Measurements from ENCODE around the gene ME1. TPM values are rescaled to one million over a fixed set of nuclear protein-coding genes. Genes with fewer than 3 reads are reported as not detected.

ME1 gene
- total RNA-seq, 1 experiment from 2014 or later: 40.5 TPM

- BruUV-seq (replicated peaks): no TSS peak
- no peak for ATAC-seq
These were observed 183.4 kb downstream of the ME1 start for GRCh38 chr6:83247471-83247870.

DNA sequence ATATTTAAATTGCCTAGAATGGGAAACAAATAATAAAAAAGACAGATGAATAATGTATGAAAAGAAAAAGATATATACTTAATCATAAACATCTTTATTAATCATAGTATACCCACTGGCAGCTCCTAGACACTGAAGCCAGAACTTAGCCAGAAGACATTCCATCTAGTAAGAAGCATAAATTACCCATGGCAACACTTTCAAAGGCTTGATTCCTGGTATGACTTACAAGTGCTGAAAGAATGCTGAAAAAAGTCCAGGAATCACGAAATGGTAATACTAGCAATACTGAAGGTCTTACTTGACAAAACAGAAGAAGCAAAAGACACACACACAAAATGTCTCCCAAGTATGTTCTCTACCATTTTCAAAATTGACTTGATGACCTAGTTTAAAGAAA lies 199.7 kb downstream of the ME1 start:
- no peak for ATAC-seq
- no peak overlapping the region for H3K4me2 ChIP-seq (ENCODE audit: low read length)
- no peak overlapping the region for H3K27ac ChIP-seq (ENCODE audit: low read depth, low read length)
- 0 out of 4 replicates have a peak, but pooled peaks cover 0 to 2% of the 10 kb centered on the region in 2 experiments for H3K36me3 ChIP-seq (ENCODE audit: control insufficient read depth in 1 of 2, insufficient read depth in 2 of 2, low read length in 2 of 2)
- peaks cover 0 to 10% of the 10 kb centered on the region in 2 experiments; a peak in 1 of 4 replicates for H3K4me1 ChIP-seq (ENCODE audit: control insufficient read depth in 1 of 2, insufficient read depth in 2 of 2, low read length in 2 of 2)
- no peaks in the 10 kb centered on the region for H3K9me2 ChIP-seq (ENCODE audit: insufficient read depth)
- H3K9ac ChIP-seq (ENCODE audit: low read length): no peak overlapping the region
- no peak overlapping the region for H2AFZ ChIP-seq (ENCODE audit: low read depth, low read length, poor library complexity, severe bottlenecking)
- H3K79me2 ChIP-seq (ENCODE audit: insufficient read depth, low read length): no peaks in the 10 kb centered on the region
- ChIA-PET RAD21 (ENCODE audit: low non-redundant PET in 1 of 2, low total read pairs in 2 of 2, uncharacterized antibody in 2 of 2, unreplicated experiment in 2 of 2) (interaction anchor here in 1 of 2 experiments (0.7 kb wide), 1 partner anchor 167 kb away, joined by 3 read pairs; no protein-coding TSS in a partner anchor), POLR2A (no interaction called here), CTCF (no interaction called here)
- intact Hi-C loops (cut with micrococcal nuclease): no loop called here
- BruUV-seq (replicated peaks): no TSS peak
- no peaks in the 10 kb centered on the region for H4K20me1 ChIP-seq (ENCODE audit: insufficient read depth)
- no peaks in the 10 kb centered on the region for H3K27me3 ChIP-seq (ENCODE audit: insufficient read depth, low read length)
- no peak overlapping the region for H3K4me3 ChIP-seq (replicated peaks in 1 of 2; ENCODE audit: low read depth in 1 of 2, low read length in 2 of 2)
- H3K9me3 ChIP-seq (ENCODE audit: control insufficient read depth in 1 of 2, insufficient read depth in 1 of 2, low read depth in 1 of 2, low read length in 2 of 2): no peaks in the 10 kb centered on the region
- no peak for DNase-seq (ENCODE audit: low read depth, low spot score)
- TF ChIP-seq SP1 (IDR thresholded peaks at IDR 0.05; ENCODE audit: low read depth) (no peak), EZH2phosphoT487 (IDR thresholded peaks at IDR 0.05; ENCODE audit: borderline replicate concordance) (no peak), JUND (IDR thresholded peaks at IDR 0.05) (no peak), EZH2 (IDR thresholded peaks at IDR 0.05) (no peak), YY1 (IDR thresholded peaks at IDR 0.05; ENCODE audit: extremely low read depth, insufficient replicate concordance, low read depth, low read length) (no peak), SIN3A (IDR thresholded peaks at IDR 0.05; ENCODE audit: low read depth) (no peak), EGR1 (IDR thresholded peaks at IDR 0.05; ENCODE audit: low read depth) (no peak), FOSL1 (IDR thresholded peaks at IDR 0.05; ENCODE audit: low read depth) (no peak)
- TF ChIP-seq, protein P1, sequence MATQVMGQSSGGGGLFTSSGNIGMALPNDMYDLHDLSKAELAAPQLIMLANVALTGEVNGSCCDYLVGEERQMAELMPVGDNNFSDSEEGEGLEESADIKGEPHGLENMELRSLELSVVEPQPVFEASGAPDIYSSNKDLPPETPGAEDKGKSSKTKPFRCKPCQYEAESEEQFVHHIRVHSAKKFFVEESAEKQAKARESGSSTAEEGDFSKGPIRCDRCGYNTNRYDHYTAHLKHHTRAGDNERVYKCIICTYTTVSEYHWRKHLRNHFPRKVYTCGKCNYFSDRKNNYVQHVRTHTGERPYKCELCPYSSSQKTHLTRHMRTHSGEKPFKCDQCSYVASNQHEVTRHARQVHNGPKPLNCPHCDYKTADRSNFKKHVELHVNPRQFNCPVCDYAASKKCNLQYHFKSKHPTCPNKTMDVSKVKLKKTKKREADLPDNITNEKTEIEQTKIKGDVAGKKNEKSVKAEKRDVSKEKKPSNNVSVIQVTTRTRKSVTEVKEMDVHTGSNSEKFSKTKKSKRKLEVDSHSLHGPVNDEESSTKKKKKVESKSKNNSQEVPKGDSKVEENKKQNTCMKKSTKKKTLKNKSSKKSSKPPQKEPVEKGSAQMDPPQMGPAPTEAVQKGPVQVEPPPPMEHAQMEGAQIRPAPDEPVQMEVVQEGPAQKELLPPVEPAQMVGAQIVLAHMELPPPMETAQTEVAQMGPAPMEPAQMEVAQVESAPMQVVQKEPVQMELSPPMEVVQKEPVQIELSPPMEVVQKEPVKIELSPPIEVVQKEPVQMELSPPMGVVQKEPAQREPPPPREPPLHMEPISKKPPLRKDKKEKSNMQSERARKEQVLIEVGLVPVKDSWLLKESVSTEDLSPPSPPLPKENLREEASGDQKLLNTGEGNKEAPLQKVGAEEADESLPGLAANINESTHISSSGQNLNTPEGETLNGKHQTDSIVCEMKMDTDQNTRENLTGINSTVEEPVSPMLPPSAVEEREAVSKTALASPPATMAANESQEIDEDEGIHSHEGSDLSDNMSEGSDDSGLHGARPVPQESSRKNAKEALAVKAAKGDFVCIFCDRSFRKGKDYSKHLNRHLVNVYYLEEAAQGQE (IDR thresholded peaks at IDR 0.05; ENCODE audit: low read depth): no peak
- TF ChIP-seq, protein P2, sequence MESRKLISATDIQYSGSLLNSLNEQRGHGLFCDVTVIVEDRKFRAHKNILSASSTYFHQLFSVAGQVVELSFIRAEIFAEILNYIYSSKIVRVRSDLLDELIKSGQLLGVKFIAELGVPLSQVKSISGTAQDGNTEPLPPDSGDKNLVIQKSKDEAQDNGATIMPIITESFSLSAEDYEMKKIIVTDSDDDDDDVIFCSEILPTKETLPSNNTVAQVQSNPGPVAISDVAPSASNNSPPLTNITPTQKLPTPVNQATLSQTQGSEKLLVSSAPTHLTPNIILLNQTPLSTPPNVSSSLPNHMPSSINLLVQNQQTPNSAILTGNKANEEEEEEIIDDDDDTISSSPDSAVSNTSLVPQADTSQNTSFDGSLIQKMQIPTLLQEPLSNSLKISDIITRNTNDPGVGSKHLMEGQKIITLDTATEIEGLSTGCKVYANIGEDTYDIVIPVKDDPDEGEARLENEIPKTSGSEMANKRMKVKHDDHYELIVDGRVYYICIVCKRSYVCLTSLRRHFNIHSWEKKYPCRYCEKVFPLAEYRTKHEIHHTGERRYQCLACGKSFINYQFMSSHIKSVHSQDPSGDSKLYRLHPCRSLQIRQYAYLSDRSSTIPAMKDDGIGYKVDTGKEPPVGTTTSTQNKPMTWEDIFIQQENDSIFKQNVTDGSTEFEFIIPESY (IDR thresholded peaks at IDR 0.05; ENCODE audit: extremely low read depth, insufficient replicate concordance, low read length): no peak

More at GRCh38 chr6:83247471-83247870, 183.4 kb downstream of the ME1 start:
- Histone ChIP-seq H3K27me3 (ENCODE audit: insufficient read depth, low read length) (no peaks in the 10 kb centered on the region), H3K36me3 (ENCODE audit: control insufficient read depth in 1 of 2, insufficient read depth in 2 of 2, low read length in 2 of 2) (0 out of 4 replicates have a peak, but pooled peaks cover 0 to 2% of the 10 kb centered on the region in 2 experiments), H2AFZ (ENCODE audit: low read depth, low read length, poor library complexity, severe bottlenecking) (no peak overlapping the region), H3K9me3 (ENCODE audit: control insufficient read depth in 1 of 2, insufficient read depth in 1 of 2, low read depth in 1 of 2, low read length in 2 of 2) (no peaks in the 10 kb centered on the region), H3K4me1 (ENCODE audit: control insufficient read depth in 1 of 2, insufficient read depth in 2 of 2, low read length in 2 of 2) (no peaks in the 10 kb centered on the region), H3K4me3 (replicated peaks in 1 of 2; ENCODE audit: low read depth in 1 of 2, low read length in 2 of 2) (no peak overlapping the region), H3K9me2 (ENCODE audit: insufficient read depth) (no peaks in the 10 kb centered on the region), H4K20me1 (ENCODE audit: insufficient read depth) (no peaks in the 10 kb centered on the region), H3K79me2 (ENCODE audit: insufficient read depth, low read length) (no peaks in the 10 kb centered on the region), H3K9ac (ENCODE audit: low read length) (no peak overlapping the region), H3K27ac (ENCODE audit: low read depth, low read length) (no peak overlapping the region), H3K4me2 (ENCODE audit: low read length) (no peak overlapping the region)
- TF ChIP-seq ZFX (IDR thresholded peaks at IDR 0.05) (no peak), ZNF274 (IDR thresholded peaks at IDR 0.05; ENCODE audit: low read depth, low read length) (no peak), EZH2 (IDR thresholded peaks at IDR 0.05) (no peak), CEBPB (IDR thresholded peaks at IDR 0.05; ENCODE audit: low read depth) (no peak), FOSL1 (IDR thresholded peaks at IDR 0.05; ENCODE audit: low read depth) (no peak), CBX3 (IDR thresholded peaks at IDR 0.05; ENCODE audit: low read depth) (no peak), SP1 (IDR thresholded peaks at IDR 0.05; ENCODE audit: low read depth) (no peak), POLR2A (IDR thresholded peaks at IDR 0.05; ENCODE audit: borderline replicate concordance, extremely low read depth, insufficient read depth, insufficient read length) (no peak), ELF1 (IDR thresholded peaks at IDR 0.05; ENCODE audit: borderline replicate concordance, low read depth) (no peak), SIN3A (IDR thresholded peaks at IDR 0.05; ENCODE audit: low read depth) (no peak)
- POLR2A ChIA-PET: no interaction called here
- RAD21 ChIA-PET (ENCODE audit: low non-redundant PET in 1 of 2, low total read pairs in 2 of 2, uncharacterized antibody in 2 of 2, unreplicated experiment in 2 of 2): no interaction called here
- no peak for DNase-seq (ENCODE audit: low read depth, low spot score)
- intact Hi-C loops (cut with micrococcal nuclease): no loop called here
- CTCF ChIA-PET: no interaction called here
